GM19463 (cell line): Measurements from ENCODE around the gene UBE2V1.
"Not testable (repeated sequence)": the region's sequence is repeated elsewhere in the genome, so short reads cannot be mapped to it uniquely, and the experiment has no call there.

Source experiments
- ATAC-seq: cut with Tn5 transposase; IDR thresholded peaks from one replicate; pipeline ENCODE4 v1.9.1; 2021; ENCODE audit warnings: mild to moderate bottlenecking, moderate library complexity; ENCODE audit not compliant: unreplicated experiment

Gene UBE2V1

DNA sequence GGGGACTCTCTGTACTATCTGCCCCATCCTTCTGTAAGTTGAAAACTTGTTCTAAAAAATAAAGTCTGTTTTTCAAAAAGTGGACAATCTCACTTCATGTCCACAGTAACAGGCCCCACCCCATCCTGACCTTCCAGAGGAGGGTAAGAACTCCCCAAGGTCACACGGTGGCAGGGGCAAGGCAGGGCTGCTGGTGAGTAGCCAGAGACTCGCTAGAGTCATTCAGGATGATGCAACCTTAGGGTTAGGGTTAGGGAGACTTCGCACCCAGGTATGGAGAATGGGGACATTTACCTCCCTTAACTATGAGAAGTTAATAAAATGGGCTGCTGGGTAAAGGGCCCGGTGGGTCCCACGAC is 25.1 kb upstream of the UBE2V1 start:
- no peak for ATAC-seq

DNA sequence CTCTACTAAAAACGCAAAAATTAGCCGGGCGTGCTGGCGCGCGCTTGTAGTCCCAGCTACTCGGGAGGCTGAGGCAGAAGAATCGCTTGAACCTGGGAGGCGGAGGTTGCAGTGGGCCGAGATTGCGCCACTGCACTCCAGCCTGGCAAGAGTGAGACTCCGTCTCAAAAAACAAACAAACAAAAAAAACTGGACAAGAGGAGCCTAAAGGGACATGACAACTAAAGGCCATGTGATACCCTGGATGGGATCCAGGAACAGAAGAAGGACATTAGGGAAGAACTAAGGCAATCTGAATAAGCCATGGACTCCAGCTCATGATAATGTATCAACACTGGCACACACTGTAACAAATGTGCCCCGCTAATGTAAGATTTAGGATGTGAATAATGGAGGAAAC is 24.8 kb upstream of the UBE2V1 start:
- not testable (repeated sequence) for ATAC-seq

DNA sequence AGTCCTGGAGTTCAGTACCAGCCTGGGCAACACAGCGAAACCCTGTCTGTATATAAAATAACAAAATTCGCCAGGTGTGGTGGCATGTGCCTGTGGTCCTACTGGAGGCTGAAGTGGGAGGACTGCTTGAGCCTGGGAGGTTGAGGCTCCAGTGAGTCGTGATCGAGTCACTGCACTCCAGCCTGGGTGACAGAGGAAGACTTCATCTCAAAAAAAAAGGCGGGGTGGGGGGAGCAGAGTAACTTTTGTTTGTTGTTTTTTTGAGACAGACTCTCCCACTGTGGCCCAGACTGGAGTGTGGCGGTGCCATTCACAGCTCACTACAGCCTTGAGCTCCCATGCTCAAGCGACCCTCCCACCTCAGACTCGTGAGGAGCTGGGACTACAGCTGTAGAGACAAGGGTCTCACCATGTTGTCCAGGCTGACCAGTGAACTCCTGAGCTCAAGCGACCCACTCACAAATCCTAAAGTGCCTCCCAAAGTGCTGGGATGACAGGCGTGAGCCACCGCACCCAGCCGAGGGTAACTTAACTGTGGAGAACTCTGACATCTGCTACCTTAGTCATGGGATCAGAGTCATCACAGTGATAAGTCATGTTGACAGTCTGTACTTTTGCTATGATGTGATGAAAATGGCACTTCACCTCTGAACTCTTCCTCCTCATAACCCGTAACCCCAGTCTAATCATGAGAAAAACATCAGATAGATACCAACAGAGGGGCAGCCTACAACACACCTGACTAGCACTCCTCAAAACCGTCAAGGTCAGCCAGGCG is 24.1 kb upstream of the UBE2V1 start:
- ATAC-seq: no peak

DNA sequence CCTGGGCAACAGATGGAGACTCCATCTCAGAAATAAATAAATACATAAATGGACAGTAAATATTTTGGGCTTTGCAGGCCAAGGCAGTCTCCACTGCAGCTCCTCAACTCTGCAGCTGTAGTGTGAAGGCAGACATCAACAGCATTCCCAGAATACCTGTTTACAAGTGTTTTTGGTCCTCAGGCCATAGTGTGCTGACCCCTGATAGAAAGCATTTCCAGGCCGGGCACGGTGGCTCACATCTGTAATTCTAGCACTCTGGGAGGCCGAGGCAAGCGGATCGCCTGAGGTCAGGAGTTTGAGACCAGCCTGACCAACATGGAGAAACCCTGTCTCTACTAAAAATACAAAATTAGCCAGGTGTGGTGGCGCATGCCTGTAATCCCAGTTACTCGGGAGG is 22.2 kb upstream of the UBE2V1 start:
- ATAC-seq: not testable (repeated sequence)

DNA sequence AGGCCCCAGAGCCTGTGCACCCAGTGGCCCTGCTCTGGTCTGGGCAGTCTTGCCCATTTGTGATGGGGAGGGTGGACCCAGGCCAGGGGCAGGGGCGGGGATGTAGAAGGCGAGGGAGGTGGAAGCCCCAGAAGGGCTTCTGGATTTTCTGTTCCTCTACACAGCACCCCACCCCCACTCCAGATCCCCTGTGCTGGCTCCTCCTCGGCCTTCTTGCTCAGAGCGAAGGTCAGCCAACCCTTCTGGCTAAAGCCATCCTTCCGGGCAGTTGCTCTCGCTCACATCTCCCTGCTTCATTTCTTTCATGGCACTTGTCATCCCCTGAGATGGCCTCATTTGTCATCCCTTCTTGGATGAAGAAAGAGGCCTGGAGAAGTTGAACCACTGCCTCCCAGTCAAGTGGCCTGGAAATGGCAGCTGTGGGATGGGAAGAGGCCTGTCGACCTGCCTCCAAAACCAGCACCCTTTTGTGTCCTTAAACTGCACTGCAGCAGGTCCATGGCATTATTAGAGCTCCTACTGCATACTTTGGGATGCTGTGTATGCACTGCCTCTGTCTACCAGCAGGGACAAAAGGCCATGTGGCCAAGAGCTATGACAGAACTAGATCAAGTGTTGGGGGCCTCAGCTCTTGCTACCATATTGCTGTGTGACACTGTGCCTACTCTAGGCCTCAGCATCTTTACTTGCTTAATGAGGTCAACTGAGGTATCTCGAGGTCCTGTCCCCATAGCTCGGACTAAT is 20.7 kb upstream of the UBE2V1 start:
- no peak for ATAC-seq

DNA sequence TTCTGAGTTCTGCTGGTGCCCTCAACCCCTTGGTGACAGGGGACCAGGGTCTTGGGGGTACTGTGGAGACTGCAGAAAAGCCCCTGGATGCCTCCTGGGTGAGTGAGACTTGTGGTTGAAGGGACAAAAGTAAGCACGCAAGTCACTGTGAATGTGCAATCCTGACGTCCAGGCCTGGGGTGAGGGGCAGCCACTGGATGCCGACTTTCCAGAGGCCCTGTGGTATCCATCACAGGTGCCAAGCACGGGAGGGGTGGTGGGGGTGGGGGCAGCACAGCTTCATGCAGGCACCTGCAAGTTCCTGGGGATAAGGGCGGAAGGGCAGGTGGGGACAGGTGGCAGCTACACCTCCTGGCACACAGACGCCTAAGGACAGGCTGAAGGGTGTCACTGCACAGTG is 20.1 kb upstream of the UBE2V1 start:
- ATAC-seq: no peak

DNA sequence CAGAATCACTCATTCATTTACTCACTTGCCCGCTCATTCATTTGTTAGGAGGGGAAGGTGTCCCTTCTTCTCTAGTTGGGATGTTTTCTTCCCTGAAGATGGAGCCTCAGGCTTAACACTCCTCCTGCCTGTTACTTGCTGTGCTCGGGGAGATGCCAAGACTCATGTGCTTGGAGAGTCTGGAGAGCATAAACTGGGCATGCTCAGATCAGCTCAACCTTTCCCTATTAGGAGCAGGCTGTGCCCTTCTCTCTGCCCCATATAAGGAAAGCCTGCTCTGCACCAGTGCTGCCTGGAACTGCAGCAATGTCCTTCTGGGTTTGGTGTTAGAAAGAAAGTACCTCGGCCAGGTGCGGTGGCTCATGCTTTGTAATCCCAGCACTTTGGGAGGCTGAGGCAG is 18.0 kb upstream of the UBE2V1 start:
- no peak for ATAC-seq

DNA sequence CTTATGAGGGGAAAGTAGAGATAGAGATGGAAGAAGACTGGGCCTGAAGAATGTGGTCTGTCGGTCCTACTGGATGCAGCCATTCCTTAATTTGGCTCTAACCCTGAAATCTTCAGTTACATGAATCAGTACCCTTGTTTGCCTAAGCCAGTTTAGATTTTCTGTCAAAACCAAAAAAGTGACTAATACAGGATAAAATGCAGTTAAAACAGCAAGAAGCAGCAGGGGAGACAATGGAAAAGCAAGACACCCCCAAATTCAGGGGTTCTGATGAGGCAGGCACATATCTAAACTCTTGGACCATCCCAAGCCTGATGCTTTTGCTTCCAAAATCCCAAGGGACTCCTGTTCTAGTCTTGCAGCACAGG is 17.4 kb upstream of the UBE2V1 start:
- ATAC-seq: no peak

DNA sequence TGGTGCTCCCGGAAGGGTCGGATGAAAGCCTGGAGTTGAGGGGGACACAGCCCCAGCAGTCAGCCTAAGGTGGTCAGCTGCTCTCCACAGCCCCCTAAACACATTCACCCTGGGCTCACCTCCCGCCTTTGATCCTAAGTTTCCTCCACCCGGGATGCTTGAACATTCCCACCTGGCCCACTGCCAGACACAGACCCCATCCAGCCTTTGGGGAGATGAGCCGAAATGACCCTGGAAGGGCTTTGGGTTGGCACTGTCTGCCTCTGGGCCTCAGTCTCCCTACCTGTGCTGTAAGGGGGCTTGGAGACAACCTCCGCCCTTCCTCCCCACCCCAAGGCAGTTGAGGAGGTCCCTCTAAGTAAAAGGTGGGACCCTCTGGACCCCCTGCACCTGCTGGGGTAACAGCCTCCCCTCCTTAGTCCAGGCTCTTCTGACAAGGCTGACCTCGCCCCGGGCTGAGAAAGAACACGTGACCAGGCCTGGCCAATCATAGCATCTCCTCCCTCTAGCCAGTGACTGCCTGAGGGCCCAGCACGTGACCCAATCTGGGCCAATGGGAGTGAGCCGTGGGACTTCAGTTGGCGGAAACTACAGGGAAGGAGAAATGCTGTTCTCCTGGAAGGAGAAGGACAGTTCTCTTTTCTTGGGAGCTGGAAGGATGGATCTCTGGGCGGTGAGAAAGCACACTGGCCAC is 16.9 kb upstream of the UBE2V1 start:
- no peak for ATAC-seq

DNA sequence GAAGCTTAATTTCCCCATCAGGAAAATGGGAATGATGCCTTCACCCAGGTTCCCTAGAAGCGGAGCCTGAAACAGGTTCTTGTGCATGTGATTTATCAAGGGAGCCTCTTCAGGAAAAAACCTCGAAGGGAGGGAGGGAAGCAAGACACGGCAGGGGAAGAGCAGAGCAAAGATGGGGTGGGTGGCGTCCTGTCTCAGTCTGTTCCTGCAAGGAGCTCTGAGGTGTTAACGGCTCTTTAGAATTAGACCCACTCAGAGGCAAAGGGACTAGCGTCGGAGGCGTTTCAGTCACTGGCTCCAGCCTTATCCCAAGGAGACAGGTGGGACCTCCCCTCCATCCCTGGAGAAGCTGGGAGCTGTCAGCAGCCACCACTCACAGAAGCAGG is 15.6 kb upstream of the UBE2V1 start:
- no peak for ATAC-seq

DNA sequence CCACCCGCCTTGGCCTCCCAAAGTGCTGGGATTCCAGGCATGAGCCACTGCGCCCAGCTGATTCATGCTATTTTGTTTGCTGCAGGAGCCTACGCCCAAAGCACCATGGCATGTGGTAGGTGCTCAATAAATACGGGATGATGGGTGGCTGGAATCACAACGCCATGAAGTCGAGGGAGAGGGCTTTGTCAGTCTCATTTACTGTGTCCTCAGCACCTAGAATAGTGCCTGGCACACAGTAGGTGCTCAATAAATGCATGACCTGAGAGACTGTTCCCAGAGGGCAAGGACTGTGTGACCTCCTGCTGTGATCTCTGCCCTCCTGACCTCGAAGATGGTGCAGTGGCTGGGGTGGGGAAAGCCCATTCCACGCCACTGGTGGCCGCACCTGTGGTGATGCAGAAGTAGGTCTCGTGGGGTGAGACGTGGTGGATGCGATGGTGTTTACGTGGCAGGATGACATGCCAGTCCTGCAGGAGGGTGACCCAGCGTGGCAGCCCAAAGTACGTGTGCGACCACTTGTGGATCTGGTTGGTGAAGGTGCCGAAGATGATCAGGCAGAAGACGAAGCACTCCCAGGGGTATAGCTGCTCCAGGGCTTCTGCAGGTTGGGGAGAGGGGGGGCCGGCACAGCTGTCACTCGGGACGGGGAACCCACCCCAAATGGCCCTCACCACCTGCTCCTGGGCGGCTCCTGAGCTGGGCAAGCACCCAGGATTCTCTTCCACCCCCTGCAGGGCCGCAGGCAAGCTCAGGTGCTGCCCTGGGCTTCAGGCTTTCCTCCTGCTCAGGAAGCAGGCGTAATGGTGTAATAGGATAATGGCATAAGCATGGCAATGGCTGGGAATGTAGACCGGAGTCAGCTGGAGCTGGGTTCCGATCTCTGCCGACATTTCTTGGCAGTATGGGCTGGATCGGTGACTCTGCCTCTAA is 14.9 kb upstream of the UBE2V1 start:
- ATAC-seq: no peak

DNA sequence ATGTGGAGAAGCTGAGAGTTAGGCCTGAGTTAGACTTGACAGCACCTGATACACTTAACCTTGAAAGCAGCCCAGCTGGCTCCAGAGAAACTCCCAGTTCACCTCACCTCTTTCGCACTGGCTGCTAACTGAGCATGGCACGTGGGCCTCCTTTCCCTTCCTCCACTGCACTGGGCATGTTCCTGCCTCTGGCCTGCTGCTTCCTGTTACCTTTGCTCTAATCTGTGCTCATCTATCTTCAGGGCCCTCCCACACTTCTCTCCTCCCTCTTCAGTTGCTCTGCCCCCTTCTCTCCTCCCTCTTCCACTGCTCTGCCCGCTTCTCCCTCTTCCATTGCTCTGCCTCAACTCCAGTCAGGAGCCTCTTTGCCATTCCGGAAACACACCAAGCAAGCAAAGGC is 13.7 kb upstream of the UBE2V1 start:
- ATAC-seq: no peak

DNA sequence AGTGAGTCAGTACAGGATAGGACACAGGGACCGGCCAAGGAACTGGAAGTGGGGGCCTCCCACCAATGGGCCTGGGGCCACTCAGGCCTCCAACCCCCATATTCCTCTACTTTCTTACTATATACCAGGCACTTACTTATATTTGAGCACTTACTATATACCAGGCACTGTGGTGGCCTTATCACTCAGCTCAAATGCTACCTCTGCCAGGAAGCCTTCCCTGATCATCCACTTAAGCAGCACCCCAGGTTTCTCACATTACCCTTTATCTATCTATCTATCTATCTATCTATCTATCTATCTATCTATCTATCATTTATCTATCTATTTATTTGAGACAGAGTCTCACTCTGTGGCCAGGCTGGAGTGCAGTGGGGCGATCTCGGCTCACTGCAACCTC is 12.3 kb upstream of the UBE2V1 start:
- ATAC-seq: no peak

DNA sequence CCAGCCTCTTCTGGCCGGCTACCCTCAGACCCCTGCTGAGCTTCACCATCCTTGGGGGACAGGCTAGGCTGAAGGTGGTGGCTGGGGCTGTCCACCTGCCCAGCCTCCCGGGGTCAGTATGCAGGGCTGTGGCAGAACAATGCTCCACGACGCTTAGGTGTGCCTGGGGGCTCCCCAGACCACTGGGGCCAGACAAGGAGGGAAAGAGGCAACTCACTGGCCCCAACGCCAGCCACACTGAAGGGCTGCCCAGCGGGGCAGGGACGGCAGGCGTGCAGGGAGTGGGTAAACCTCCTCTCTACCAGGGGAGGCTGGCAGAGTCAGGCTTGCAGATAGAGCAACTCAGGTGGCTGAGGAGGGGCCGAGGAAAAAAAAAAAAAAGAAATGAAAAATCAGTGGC is 11.5 kb upstream of the UBE2V1 start:
- ATAC-seq: no peak

DNA sequence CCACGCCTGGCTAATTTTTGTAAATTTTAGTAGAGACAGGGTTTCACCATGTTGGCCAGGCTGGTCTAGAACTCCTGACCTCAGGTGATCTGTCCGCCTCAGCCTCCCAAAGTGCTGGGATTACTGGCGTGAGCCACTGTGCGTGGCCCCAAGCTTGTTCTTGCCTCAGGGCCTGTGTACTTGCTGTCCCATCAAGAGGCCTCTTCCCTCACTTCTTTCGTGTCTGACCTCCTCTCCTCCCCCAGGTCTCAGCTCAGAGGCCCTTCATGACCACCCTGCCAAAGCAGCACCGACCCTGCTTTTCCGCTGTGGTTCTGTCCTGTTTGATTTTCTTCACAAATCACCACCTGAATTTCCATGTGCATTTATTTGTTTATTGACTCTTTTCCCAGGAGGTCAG is 10.5 kb upstream of the UBE2V1 start:
- ATAC-seq: no peak

DNA sequence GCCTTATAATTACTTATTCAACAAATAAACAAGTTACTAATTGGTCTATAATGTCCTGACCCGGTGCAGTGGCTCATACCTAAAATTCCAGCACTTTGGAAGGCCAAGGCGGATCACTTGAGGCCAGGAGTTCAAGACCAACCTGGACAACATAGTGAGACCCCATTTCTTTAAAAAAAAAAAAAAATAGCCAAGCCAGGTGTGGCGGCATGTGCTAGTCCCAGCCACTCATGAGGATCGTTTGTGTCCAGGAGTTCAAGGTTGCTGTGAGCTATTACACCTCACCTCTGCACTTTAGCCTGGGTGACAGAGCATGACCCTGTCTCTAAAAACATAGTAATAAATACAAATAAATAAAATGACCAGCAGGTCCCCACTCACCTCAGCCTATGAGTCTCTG is 9.8 kb upstream of the UBE2V1 start:
- no peak for ATAC-seq

DNA sequence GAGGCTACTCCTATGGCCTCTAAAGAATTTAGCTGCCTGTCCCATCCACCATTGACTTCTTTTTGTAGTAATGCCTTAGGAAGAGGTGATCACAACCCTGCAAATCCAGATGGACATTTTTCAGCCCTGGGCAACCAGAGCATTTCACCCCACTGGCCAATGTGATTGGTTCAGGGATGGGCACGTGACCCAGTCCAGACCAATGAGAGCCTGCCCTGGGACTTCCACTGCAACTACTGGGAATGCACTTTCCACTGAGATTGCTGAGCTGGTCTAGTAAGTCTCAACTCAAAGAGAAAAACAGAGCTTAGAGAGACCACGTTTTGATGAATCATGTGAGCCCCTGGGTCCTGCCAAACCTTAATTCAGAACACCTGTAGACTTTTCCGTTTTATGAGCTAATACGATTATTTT is 8.9 kb upstream of the UBE2V1 start:
- no peak for ATAC-seq

DNA sequence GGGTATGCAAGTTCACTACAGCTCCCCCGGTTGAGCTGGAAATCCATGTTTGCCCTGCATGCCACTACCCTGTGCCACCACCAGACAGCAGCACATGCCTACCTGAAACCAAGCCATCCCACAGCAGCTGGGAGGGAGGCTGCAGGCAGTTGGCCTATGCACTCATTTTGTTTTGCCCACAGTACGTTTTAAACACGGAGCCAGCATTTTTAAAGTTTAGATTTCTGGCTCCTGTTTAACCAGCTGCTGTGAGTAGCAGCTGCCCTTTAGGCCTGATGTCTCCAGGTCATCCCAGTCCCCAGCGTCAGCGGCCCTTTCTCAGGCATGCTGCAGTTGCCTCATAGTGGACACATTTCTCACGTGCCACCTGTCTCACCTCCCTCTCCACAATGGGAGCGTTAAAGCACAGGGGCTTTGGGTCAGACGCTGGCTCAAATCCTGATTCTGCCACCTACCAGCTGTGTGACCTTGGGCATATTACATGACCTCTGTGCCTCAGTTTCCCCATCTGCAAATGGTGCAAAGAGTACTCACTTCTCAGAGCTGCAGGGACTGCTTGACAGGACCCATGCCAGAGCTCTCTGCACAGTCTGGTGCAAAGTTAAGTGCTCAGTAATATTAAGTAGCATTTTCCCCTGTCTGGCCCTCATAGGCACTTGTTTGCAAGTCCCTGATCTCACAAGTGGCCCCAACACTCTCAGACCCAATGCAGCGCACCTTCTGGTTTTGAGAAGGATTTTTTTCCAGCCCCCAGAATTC is 8.2 kb upstream of the UBE2V1 start:
- ATAC-seq: peak; percentile 54

DNA sequence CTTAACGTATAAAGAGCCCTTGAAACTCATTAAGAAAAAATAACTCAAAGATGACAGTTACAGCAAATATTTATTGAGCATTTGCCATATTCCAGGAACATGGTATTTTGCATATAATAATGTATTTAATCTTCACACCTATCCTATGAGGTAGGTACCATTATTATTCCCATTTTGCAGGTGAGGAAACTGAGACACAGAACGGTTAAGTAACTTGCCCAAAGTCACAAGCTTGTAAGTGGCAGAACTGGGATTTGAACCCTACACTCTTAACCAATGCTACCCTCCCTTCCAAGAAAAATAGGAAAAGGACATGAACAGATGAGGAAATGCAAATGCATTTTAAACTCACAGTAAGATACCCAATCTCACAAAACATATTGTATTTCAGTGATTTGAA is 5.3 kb upstream of the UBE2V1 start:
- ATAC-seq: no peak

DNA sequence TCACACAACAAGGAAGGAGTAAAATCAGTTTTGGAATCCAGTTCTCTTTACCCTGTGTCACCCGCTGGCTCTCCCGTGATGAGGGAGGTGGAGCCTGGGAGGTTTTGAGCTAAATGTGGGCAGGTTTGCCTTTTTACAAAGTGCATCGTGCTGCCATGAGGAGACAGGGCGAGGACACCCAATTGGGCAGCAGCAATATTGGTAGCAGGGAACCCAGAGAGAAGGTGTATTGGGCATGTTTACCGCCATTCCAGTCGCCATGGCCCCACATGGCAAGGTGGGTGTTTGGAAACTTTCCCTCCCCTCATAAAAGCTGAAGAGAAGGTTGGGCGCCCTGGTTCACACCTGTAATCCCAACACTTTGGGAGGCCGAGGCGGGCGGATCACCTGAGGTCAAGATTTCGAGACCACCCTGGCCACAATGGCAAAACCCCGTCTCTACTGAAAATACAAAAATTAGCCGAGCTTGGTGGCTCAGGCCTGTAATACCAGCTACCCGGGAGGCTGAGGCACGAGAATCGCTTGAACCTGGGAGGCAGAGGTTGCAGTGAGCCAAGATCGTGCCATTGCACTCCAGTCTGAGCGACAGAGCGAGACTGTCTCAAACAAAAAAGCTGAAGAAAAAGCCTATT is 3.5 kb upstream of the UBE2V1 start:
- no peak for ATAC-seq
